Liver (tissue), 9 donors: ENCODE results near the gene ELOA. TPM values are rescaled to one million over a fixed set of nuclear protein-coding genes. Genes with fewer than 3 reads are reported as not detected.

Source experiments
- DNase-seq: peaks from one replicate; pipeline ENCODE4 v3.0.0-alpha.2; 2017; ENCODE audit warnings: low spot score
- H3K27ac ChIP-seq, 2 donors: one replicate each; pipeline ENCODE4 v1.7.0; 2013; ENCODE audit warnings: inconsistent platforms in 2 of 2, low read length in 2 of 2, control low read depth in 1 of 2, low read depth in 1 of 2, mild to moderate bottlenecking in 1 of 2
- H3K27me3 ChIP-seq, 4 donors: one replicate each; pipeline versions ENCODE4 v1.6.1 to v1.7.0; 2013; ENCODE audit warnings: low read length in 3 of 4, inconsistent platforms in 1 of 4, mild to moderate bottlenecking in 1 of 4, moderate library complexity in 1 of 4; ENCODE audit not compliant: control insufficient read depth in 4 of 4, insufficient read depth in 4 of 4
- H3K36me3 ChIP-seq, 4 donors: one replicate each; pipeline versions ENCODE4 v1.6.1 to v1.7.0; 2013; ENCODE audit warnings: low read length in 3 of 4, mild to moderate bottlenecking in 3 of 4, low read depth in 1 of 4, moderate library complexity in 1 of 4; ENCODE audit not compliant: control insufficient read depth in 4 of 4, insufficient read depth in 3 of 4
- H3K4me1 ChIP-seq, 4 donors: one replicate each; pipeline versions ENCODE4 v1.6.1 to v1.7.0; 2013; ENCODE audit warnings: low read length in 3 of 4, mild to moderate bottlenecking in 3 of 4, moderate library complexity in 1 of 4; ENCODE audit not compliant: control insufficient read depth in 4 of 4, insufficient read depth in 4 of 4
- H3K4me3 ChIP-seq, 3 donors: one replicate each; pipeline versions ENCODE4 v1.6.1 to v1.7.0; 2013; ENCODE audit warnings: low read length in 3 of 3, control low read depth in 1 of 3, low read depth in 1 of 3, mild to moderate bottlenecking in 1 of 3
- H3K9ac ChIP-seq, 2 donors: one replicate each; pipeline ENCODE4 v1.7.0; 2013; ENCODE audit warnings: low read length in 2 of 2, mild to moderate bottlenecking in 2 of 2, moderate library complexity in 2 of 2, control low read depth in 1 of 2, low read depth in 1 of 2
- H3K9me3 ChIP-seq, 4 donors: one replicate each; pipeline versions ENCODE4 v1.6.1 to v1.7.0; 2013; ENCODE audit warnings: low read length in 3 of 4; ENCODE audit not compliant: control insufficient read depth in 4 of 4
- ATF3 ChIP-seq: IDR thresholded peaks from 2 replicates; pipeline ENCODE4 v1.6.1; 2016; ENCODE audit warnings: antibody characterized with exemption
- CTCF ChIP-seq: fragments of 150-350 bp; IDR thresholded peaks from 2 replicates; pipeline ENCODE4 v1.5.1; 2017; ENCODE audit warnings: improper control_type of control experiment, low read depth, low read length; ENCODE audit not compliant: missing input control
- EGR1 ChIP-seq, 2 donors: IDR thresholded peaks; 2 replicates each; pipeline ENCODE4 v1.6.1; 2016 to 2018; ENCODE audit warnings: antibody characterized with exemption in 2 of 2, low read depth in 2 of 2
- FOXA1 ChIP-seq: IDR thresholded peaks from 2 replicates; pipeline ENCODE4 v1.6.1; 2016; ENCODE audit warnings: antibody characterized with exemption
- FOXA2 ChIP-seq: IDR thresholded peaks from 2 replicates; pipeline ENCODE4 v1.6.1; 2016; ENCODE audit warnings: antibody characterized with exemption
- GABPA ChIP-seq, 2 donors: IDR thresholded peaks in 1 of 2; conservative IDR thresholded peaks in 1 of 2; 2 replicates each; pipeline ENCODE4 v1.6.1; 2016; ENCODE audit warnings: antibody characterized with exemption in 2 of 2, mild to moderate bottlenecking in 1 of 2, moderate library complexity in 1 of 2
- HNF4A ChIP-seq, 2 donors: conservative IDR thresholded peaks; 2 replicates each; pipeline ENCODE4 v1.6.1; 2016; ENCODE audit warnings: antibody characterized with exemption in 2 of 2, mild to moderate bottlenecking in 2 of 2
- HNF4G ChIP-seq: IDR thresholded peaks from 2 replicates; pipeline ENCODE4 v1.6.1; 2016; ENCODE audit warnings: antibody characterized with exemption
- RAD21 ChIP-seq, 2 donors: IDR thresholded peaks; 2 replicates each; pipeline ENCODE4 v1.6.1; 2016; ENCODE audit warnings: antibody characterized with exemption in 2 of 2, mild to moderate bottlenecking in 2 of 2
- REST ChIP-seq: IDR thresholded peaks from 2 replicates; pipeline ENCODE4 v1.6.1; 2016; ENCODE audit warnings: antibody characterized with exemption, mild to moderate bottlenecking
- RXRA ChIP-seq, 2 donors: IDR thresholded peaks; 2 replicates each; pipeline ENCODE4 v1.6.1; 2017 to 2018; ENCODE audit warnings: antibody characterized with exemption in 2 of 2, mild to moderate bottlenecking in 1 of 2
- TAF1 ChIP-seq: conservative IDR thresholded peaks from 2 replicates; pipeline ENCODE4 v1.6.1; 2016; ENCODE audit warnings: antibody characterized with exemption, mild to moderate bottlenecking
- ZBTB33 ChIP-seq: IDR thresholded peaks from 2 replicates; pipeline ENCODE4 v1.6.1; 2016; ENCODE audit warnings: antibody characterized with exemption
- WGBS: extraction: QIAGEN DNeasy Blood & Tissue Kit; methylation state at CpG from one replicate; pipeline ENCODE4 v1.1.7; 2013; 5-methylcytosine and 5-hydroxymethylcytosine counted together
- polyA plus RNA-seq, 2 donors: library from polyadenylated mRNA; stranded (reverse) in 1 of 2; unstranded in 1 of 2; fragments of 200-250 nt in 1 of 2; fragments of >200 nt in 1 of 2; fragmentation: Nextera tagmentation in 1 of 2; extraction: Ambion mirVana in 1 of 2; gene quantifications; one replicate each; pipeline versions ENCODE4 v1.2.1 to v1.2.3, GENCODE V29; 2013 to 2015
- total RNA-seq, 2 donors: library from RNA; depleted of rRNA; stranded (reverse); fragments of >200 nt; gene quantifications; one replicate each; pipeline ENCODE4 v1.2.3, GENCODE V29; 2014
- donor health status: healthy.
- donor health status: healthy.
- donor health status: healthy.
- donor health status: healthy.
- donor health status: healthy.

ELOA gene
- total and polyA plus RNA-seq, 4 donors = 11.1 to 34.9 (median 24.3) TPM

GRCh38 chr1:23696335-23696989 is 46.8 kb upstream of the ELOA start:
- peaks cover 2 to 31% (median 20%) of the 10 kb centered on the region in 4 donors for H3K4me1 ChIP-seq
- H3K9me3 ChIP-seq = no peaks in the 10 kb centered on the region
- H3K27me3 ChIP-seq = no peaks in the 10 kb centered on the region
- H3K4me3 ChIP-seq = no peak overlapping the region
- WGBS = 65% methylated on average over 6 of the region's 6 CpGs
- H3K9ac ChIP-seq = no peak overlapping the region
- H3K27ac ChIP-seq = no peak overlapping the region
- TF ChIP-seq CTCF = no peak
- no peak for TF ChIP-seq TAF1
- no peak for TF ChIP-seq HNF4G
- no peak for TF ChIP-seq RAD21 (IDR thresholded peaks at IDR 0.05)
- TF ChIP-seq ZBTB33 = no peak
- TF ChIP-seq RXRA (IDR thresholded peaks at IDR 0.05) = no peak
- H3K36me3 ChIP-seq = peaks cover 6 to 73% (median 61%) of the 10 kb centered on the region in 4 donors
- no peak for DNase-seq

GRCh38 chr1:23698466-23698865 is 44.8 kb upstream of the ELOA start:
- no peak for DNase-seq
- no peak overlapping the region for H3K4me3 ChIP-seq
- no peak overlapping the region for H3K27ac ChIP-seq
- H3K4me1 ChIP-seq = peaks cover 2 to 17% (median 7%) of the 10 kb centered on the region in 4 donors
- WGBS = 89% methylated on average over 5 of the region's 5 CpGs
- no peaks in the 10 kb centered on the region for H3K9me3 ChIP-seq
- H3K27me3 ChIP-seq = no peaks in the 10 kb centered on the region
- no peak for TF ChIP-seq FOXA2
- no peak for TF ChIP-seq ATF3
- no peak for TF ChIP-seq HNF4G
- no peak for TF ChIP-seq REST
- no peak for TF ChIP-seq EGR1 (IDR thresholded peaks at IDR 0.05; ENCODE audit: low read depth in 2 of 2)
- no peak for TF ChIP-seq ZBTB33
- TF ChIP-seq GABPA (IDR thresholded peaks at IDR 0.05 in 1 of 2, conservative IDR thresholded peaks at IDR 0.05 in 1 of 2) = no peak
- TF ChIP-seq RAD21 (IDR thresholded peaks at IDR 0.05) = no peak
- no peak for TF ChIP-seq HNF4A (conservative IDR thresholded peaks at IDR 0.05)
- TF ChIP-seq FOXA1 = no peak
- TF ChIP-seq RXRA (IDR thresholded peaks at IDR 0.05) = no peak
- peaks cover 7 to 78% (median 65%) of the 10 kb centered on the region in 4 donors for H3K36me3 ChIP-seq
- H3K9ac ChIP-seq = no peak overlapping the region
